ENCODE results near the gene PJVK. TPM values are rescaled to one million over a fixed set of nuclear protein-coding genes. Genes with fewer than 3 reads are reported as not detected.

Gene PJVK
- total RNA-seq, 2 donors from 2014 or later: 5.5 to 6.3 TPM

DNA sequence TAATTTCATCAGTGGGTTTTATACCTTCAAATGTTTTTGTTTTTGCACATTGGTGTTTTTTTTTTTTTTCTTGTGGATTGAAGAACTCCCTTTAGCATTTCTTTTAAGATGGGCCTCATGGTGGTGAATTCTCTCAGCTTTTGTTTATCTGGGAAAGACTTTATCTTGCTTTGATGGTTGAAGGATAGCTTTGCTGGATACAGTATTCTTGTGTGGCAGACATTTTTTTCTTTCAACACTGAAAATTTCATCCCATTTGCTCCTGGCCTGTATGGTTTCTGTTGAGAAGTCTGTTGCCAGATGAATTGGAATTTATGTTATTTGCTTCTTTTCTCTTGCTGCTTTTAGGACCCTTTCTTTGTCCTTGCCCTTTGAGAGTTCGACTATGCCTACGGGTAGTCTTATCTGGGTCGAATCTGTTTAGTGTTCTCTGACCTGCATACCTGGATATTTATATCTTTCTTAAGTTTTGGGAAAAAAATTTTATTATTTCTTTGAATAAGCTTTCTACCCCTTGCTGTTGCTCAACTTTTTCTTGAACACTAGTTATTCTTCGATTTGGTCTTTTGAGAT lies 25.8 kb upstream of the PJVK start:
- H3K9me3 ChIP-seq (ENCODE audit: control insufficient read depth, low read length): peaks cover 20% of the 10 kb centered on the region
- peaks cover 54% of the 10 kb centered on the region for H3K36me3 Mint-ChIP-seq (ENCODE audit: low read depth)

DNA sequence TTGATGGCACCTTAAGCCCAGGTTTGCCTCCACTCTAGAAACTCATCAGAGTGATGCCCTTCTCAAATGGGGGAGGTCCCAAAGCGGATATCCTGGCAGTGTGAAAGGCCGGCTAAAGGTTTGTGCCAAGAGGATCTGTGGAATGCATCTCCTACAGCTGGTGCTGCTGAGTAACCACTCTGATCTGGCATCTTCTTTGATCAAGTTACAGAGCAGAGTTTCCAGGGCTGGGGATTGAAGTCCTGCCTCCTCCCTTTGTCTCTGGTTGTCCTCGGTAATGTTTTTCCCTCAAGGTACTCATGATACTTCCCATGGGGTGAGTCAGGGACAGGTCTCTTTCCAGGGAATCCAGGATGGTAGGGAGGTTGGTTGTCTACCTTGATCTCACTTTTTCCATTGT lies 24.8 kb upstream of the PJVK start:
- TF ChIP-seq, protein P1, sequence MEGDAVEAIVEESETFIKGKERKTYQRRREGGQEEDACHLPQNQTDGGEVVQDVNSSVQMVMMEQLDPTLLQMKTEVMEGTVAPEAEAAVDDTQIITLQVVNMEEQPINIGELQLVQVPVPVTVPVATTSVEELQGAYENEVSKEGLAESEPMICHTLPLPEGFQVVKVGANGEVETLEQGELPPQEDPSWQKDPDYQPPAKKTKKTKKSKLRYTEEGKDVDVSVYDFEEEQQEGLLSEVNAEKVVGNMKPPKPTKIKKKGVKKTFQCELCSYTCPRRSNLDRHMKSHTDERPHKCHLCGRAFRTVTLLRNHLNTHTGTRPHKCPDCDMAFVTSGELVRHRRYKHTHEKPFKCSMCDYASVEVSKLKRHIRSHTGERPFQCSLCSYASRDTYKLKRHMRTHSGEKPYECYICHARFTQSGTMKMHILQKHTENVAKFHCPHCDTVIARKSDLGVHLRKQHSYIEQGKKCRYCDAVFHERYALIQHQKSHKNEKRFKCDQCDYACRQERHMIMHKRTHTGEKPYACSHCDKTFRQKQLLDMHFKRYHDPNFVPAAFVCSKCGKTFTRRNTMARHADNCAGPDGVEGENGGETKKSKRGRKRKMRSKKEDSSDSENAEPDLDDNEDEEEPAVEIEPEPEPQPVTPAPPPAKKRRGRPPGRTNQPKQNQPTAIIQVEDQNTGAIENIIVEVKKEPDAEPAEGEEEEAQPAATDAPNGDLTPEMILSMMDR (conservative IDR thresholded peaks at IDR 0.05): no peak
- Mint-ChIP-seq H3K27me3 (ENCODE audit: insufficient read depth) (no peaks in the 10 kb centered on the region), H3K9me3 (peaks cover 16% of the 10 kb centered on the region), H3K4me1 (no peaks in the 10 kb centered on the region), H3K36me3 (ENCODE audit: low read depth) (peaks cover 62% of the 10 kb centered on the region), H3K4me3 (no peak overlapping the region), H3K27ac (no peak overlapping the region)
- Histone ChIP-seq H3K9ac (ENCODE audit: extremely low read depth, low read length, poor library complexity, severe bottlenecking) (no peak overlapping the region), H3K4me3 (ENCODE audit: low read length) (peak overlapping the region; percentile 44), H3K9me3 (ENCODE audit: control insufficient read depth, low read length) (peaks cover 20% of the 10 kb centered on the region), H3K4me1 (ENCODE audit: control insufficient read depth, insufficient read depth, low read length) (no peaks in the 10 kb centered on the region), H3K27me3 (ENCODE audit: control insufficient read depth, insufficient read depth, low read length, poor library complexity, severe bottlenecking) (no peaks in the 10 kb centered on the region), H3K27ac (ENCODE audit: low read depth, low read length) (no peak overlapping the region), H3K36me3 (ENCODE audit: control insufficient read depth, insufficient read depth, low read length) (peaks cover 50% of the 10 kb centered on the region)
- 94 to 100% methylated on average over 2 to 3 of the region's 3 CpGs for WGBS, 2 experiments (ENCODE audit: insufficient coverage in 1 of 2, insufficient read length in 1 of 2)
- no peak for DNase-seq

More for the DNA sequence above, 25.8 kb upstream of the PJVK start:
- H3K9ac ChIP-seq (ENCODE audit: extremely low read depth, low read length, poor library complexity, severe bottlenecking): no peak overlapping the region
- no peaks in the 10 kb centered on the region for H3K27me3 ChIP-seq (ENCODE audit: control insufficient read depth, insufficient read depth, low read length, poor library complexity, severe bottlenecking)
- WGBS, 2 experiments (ENCODE audit: insufficient coverage in 1 of 2, insufficient read length in 1 of 2): 86% methylated on average over 4 of the region's 4 CpGs; no CpG with 5 or more reads in 1 of the 2 experiments
- no peak overlapping the region for H3K4me3 Mint-ChIP-seq
- no peaks in the 10 kb centered on the region for H3K27me3 Mint-ChIP-seq (ENCODE audit: insufficient read depth)
- H3K4me3 ChIP-seq (ENCODE audit: low read length): no peak overlapping the region
- no peak for DNase-seq
- H3K9me3 Mint-ChIP-seq: peaks cover 16% of the 10 kb centered on the region
- peaks cover 41% of the 10 kb centered on the region for H3K36me3 ChIP-seq (ENCODE audit: control insufficient read depth, insufficient read depth, low read length)
- H3K27ac ChIP-seq (ENCODE audit: low read depth, low read length): no peak overlapping the region
- H3K4me1 ChIP-seq (ENCODE audit: control insufficient read depth, insufficient read depth, low read length): no peaks in the 10 kb centered on the region
- no peak overlapping the region for H3K27ac Mint-ChIP-seq
- TF ChIP-seq, protein P1 (conservative IDR thresholded peaks at IDR 0.05): no peak
- H3K4me1 Mint-ChIP-seq: no peaks in the 10 kb centered on the region

DNA sequence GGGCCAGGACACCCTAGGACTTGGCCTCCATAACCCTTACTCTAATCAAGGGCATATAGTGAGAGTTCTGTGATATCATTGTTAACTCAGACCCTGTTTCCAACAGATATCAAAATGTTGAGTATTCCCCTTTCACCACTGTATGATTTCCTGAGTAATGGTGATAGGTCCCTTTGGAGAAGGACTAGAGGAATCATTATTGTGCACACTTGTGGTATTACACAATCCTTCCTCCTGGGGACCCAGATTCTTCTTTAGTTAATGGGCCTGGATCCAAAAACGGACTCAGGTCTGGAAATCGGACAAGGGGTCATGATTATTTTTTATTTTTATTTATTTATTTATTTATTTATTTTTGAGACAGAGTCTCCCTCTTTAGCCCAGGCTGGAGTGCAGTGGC lies 23.7 kb upstream of the PJVK start:
- Mint-ChIP-seq H3K4me1 (no peaks in the 10 kb centered on the region), H3K27ac (no peak overlapping the region), H3K9me3 (peaks cover 16% of the 10 kb centered on the region), H3K36me3 (ENCODE audit: low read depth) (peaks cover 70% of the 10 kb centered on the region), H3K27me3 (ENCODE audit: insufficient read depth) (no peaks in the 10 kb centered on the region), H3K4me3 (no peak overlapping the region)
- Histone ChIP-seq H3K27ac (ENCODE audit: low read depth, low read length) (no peak overlapping the region), H3K36me3 (ENCODE audit: control insufficient read depth, insufficient read depth, low read length) (peaks cover 61% of the 10 kb centered on the region), H3K9me3 (ENCODE audit: control insufficient read depth, low read length) (peaks cover 20% of the 10 kb centered on the region), H3K27me3 (ENCODE audit: control insufficient read depth, insufficient read depth, low read length, poor library complexity, severe bottlenecking) (no peaks in the 10 kb centered on the region), H3K9ac (ENCODE audit: extremely low read depth, low read length, poor library complexity, severe bottlenecking) (no peak overlapping the region), H3K4me3 (ENCODE audit: low read length) (no peak overlapping the region), H3K4me1 (ENCODE audit: control insufficient read depth, insufficient read depth, low read length) (no peaks in the 10 kb centered on the region)
- TF ChIP-seq, protein P1 (conservative IDR thresholded peaks at IDR 0.05): no peak
- 100% methylated on average over 1 of the region's 2 CpGs; no CpG with 5 or more reads in 1 of the 2 experiments for WGBS, 2 experiments (ENCODE audit: insufficient coverage in 1 of 2, insufficient read length in 1 of 2)
- no peak for DNase-seq

Measured in endodermal cell (in vitro differentiated cells).